H1 (cell line): ENCODE data around the gene NDUFS3.

Source experiments
- SP1 ChIP-seq: IDR thresholded peaks from 2 replicates; pipeline ENCODE4 v1.6.1; 2011; ENCODE audit warnings: low read depth, low read length
- TF ChIP-seq, protein P1 (sequence below), 3 experiments: IDR thresholded peaks; 1 replicate in 2 of 3; 2 replicates in 1 of 3; pipeline versions ENCODE4 v1.5.1 to v1.6.1; 2011; ENCODE audit warnings: low read length in 3 of 3, mild to moderate bottlenecking in 3 of 3, inconsistent platforms in 2 of 3, low read depth in 1 of 3, moderate library complexity in 1 of 3; ENCODE audit not compliant: insufficient read depth in 1 of 3; ENCODE audit errors: control extremely low read depth in 1 of 3

DNA sequence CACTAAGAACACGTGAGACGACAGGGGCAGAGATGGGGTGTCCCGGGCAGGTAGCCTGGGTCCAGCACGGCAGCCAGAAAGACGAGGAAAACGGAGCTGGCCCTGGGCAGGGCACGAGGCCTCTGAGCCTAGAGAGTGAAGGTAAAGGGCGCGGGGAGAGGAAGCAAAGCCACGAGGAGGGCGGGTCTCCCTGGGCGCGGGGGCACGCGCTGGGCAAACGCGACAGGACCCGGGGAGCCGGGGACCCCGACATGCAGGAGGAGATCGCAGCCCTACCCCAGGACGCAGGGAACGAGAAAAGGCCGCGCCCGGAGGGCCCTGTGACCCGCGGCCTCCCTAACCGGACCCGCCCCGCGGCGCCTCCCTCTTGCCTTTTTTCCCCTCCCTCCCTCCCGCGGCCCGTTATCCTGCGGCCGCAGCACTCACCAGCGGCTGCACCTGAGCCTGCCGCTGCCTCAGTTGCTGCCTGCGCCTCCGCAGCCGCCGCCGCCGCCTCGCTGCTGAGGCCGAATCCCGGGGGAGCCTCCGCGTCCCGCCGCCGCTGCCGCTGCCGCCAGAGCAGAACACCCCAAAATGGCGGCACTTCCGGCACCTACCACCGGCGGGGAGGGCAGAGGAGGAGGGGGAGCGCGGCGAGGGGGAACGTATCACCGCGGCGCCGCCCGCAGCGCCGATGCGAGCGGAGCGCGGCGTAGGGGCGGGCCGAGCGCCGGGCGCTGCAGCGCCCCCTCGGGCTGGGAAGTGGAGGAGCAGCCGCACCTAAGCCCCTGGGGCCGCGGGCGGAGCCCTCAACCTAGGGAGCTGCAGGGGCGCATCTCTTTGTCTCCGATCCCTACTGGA, 26.1 kb upstream of the NDUFS3 start, which contains the start of gene CELF1:
- TF ChIP-seq, protein P1, sequence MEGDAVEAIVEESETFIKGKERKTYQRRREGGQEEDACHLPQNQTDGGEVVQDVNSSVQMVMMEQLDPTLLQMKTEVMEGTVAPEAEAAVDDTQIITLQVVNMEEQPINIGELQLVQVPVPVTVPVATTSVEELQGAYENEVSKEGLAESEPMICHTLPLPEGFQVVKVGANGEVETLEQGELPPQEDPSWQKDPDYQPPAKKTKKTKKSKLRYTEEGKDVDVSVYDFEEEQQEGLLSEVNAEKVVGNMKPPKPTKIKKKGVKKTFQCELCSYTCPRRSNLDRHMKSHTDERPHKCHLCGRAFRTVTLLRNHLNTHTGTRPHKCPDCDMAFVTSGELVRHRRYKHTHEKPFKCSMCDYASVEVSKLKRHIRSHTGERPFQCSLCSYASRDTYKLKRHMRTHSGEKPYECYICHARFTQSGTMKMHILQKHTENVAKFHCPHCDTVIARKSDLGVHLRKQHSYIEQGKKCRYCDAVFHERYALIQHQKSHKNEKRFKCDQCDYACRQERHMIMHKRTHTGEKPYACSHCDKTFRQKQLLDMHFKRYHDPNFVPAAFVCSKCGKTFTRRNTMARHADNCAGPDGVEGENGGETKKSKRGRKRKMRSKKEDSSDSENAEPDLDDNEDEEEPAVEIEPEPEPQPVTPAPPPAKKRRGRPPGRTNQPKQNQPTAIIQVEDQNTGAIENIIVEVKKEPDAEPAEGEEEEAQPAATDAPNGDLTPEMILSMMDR (IDR thresholded peaks at IDR 0.05; ENCODE audit: control extremely low read depth in 1 of 3, insufficient read depth in 1 of 3, low read depth in 1 of 3, low read length in 3 of 3) = peak; percentile 75 to 88 (median 84)
- TF ChIP-seq SP1 = peak; percentile 71; the same call in 1 of the 2 replicates
